Measurements from ENCODE around the gene ZNF565.
A peak's percentile ranks its signal among the peaks of the same experiment; 100 is the strongest.

Gene ZNF565

GRCh38 chr19:36222503-36222902, 8.0 kb upstream of the ZNF565 start:
- H3K27me3 ChIP-seq (ENCODE audit: insufficient read depth, low read depth, severe bottlenecking), result no peaks in the 10 kb centered on the region
- TF ChIP-seq CTCF (IDR thresholded peaks at IDR 0.05; ENCODE audit: low read depth, low read length), result no peak
- H3K9me3 ChIP-seq (ENCODE audit: severe bottlenecking), result no peaks in the 10 kb centered on the region
- DNase-seq, result no peak
- no peak overlapping the region for H3K27ac ChIP-seq
- peaks cover 86% of the 10 kb centered on the region for H3K36me3 ChIP-seq
- H3K4me3 ChIP-seq (ENCODE audit: low read depth, low read length), result no peak overlapping the region

- no peak for DNase-seq
- Histone ChIP-seq H3K27ac (no peak overlapping the region), H3K4me3 (ENCODE audit: low read depth, low read length) (no peak overlapping the region), H3K27me3 (ENCODE audit: insufficient read depth, low read depth, severe bottlenecking) (no peaks in the 10 kb centered on the region), H3K36me3 (peaks cover 82% of the 10 kb centered on the region), H3K9me3 (ENCODE audit: severe bottlenecking) (no peaks in the 10 kb centered on the region)
- TF ChIP-seq CTCF (IDR thresholded peaks at IDR 0.05; ENCODE audit: low read depth, low read length), result no peak
Measured at GRCh38 chr19:36221474-36221873, 7.0 kb upstream of the ZNF565 start.

GRCh38 chr19:36215276-36216123, 1.0 kb upstream of the ZNF565 start:
- Histone ChIP-seq H3K36me3 (peaks cover 33% of the 10 kb centered on the region), H3K9me3 (ENCODE audit: severe bottlenecking) (no peaks in the 10 kb centered on the region), H3K4me3 (ENCODE audit: low read depth, low read length) (peak overlapping the region; percentile 100), H3K27ac (peak overlapping the region; percentile 94), H3K27me3 (ENCODE audit: insufficient read depth, low read depth, severe bottlenecking) (no peaks in the 10 kb centered on the region)
- no peak for DNase-seq
- no peak for TF ChIP-seq CTCF (IDR thresholded peaks at IDR 0.05; ENCODE audit: low read depth, low read length)

GRCh38 chr19:36212895-36213294, 1.6 kb downstream of the ZNF565 start:
- no peak for TF ChIP-seq CTCF (IDR thresholded peaks at IDR 0.05; ENCODE audit: low read depth, low read length)
- Histone ChIP-seq H3K9me3 (ENCODE audit: severe bottlenecking) (no peaks in the 10 kb centered on the region), H3K27ac (no peak overlapping the region), H3K36me3 (peaks cover 11% of the 10 kb centered on the region), H3K27me3 (ENCODE audit: insufficient read depth, low read depth, severe bottlenecking) (no peaks in the 10 kb centered on the region), H3K4me3 (ENCODE audit: low read depth, low read length) (no peak overlapping the region)
- DNase-seq, result no peak

GRCh38 chr19:36210497-36210896, 4.0 kb downstream of the ZNF565 start:
- DNase-seq, result no peak
- TF ChIP-seq CTCF (IDR thresholded peaks at IDR 0.05; ENCODE audit: low read depth, low read length), result no peak
- no peak overlapping the region for H3K27ac ChIP-seq
- 0 out of 2 replicates have a peak, but pooled peaks cover 3% of the 10 kb centered on the region for H3K36me3 ChIP-seq
- no peaks in the 10 kb centered on the region for H3K27me3 ChIP-seq (ENCODE audit: insufficient read depth, low read depth, severe bottlenecking)
- no peak overlapping the region for H3K4me3 ChIP-seq (ENCODE audit: low read depth, low read length)
- H3K9me3 ChIP-seq (ENCODE audit: severe bottlenecking), result no peaks in the 10 kb centered on the region

GRCh38 chr19:36209372-36209771, 5.1 kb downstream of the ZNF565 start:
- DNase-seq, result no peak
- Histone ChIP-seq H3K9me3 (ENCODE audit: severe bottlenecking) (no peaks in the 10 kb centered on the region), H3K27me3 (ENCODE audit: insufficient read depth, low read depth, severe bottlenecking) (no peaks in the 10 kb centered on the region), H3K4me3 (ENCODE audit: low read depth, low read length) (no peak overlapping the region), H3K36me3 (no peaks in the 10 kb centered on the region), H3K27ac (no peak overlapping the region)
- TF ChIP-seq CTCF (IDR thresholded peaks at IDR 0.05; ENCODE audit: low read depth, low read length), result no peak

Measured in WERI-Rb-1 (cell line).